ENCODE results near the gene ALDH3B1.

The ALDH3B1 gene

DNA sequence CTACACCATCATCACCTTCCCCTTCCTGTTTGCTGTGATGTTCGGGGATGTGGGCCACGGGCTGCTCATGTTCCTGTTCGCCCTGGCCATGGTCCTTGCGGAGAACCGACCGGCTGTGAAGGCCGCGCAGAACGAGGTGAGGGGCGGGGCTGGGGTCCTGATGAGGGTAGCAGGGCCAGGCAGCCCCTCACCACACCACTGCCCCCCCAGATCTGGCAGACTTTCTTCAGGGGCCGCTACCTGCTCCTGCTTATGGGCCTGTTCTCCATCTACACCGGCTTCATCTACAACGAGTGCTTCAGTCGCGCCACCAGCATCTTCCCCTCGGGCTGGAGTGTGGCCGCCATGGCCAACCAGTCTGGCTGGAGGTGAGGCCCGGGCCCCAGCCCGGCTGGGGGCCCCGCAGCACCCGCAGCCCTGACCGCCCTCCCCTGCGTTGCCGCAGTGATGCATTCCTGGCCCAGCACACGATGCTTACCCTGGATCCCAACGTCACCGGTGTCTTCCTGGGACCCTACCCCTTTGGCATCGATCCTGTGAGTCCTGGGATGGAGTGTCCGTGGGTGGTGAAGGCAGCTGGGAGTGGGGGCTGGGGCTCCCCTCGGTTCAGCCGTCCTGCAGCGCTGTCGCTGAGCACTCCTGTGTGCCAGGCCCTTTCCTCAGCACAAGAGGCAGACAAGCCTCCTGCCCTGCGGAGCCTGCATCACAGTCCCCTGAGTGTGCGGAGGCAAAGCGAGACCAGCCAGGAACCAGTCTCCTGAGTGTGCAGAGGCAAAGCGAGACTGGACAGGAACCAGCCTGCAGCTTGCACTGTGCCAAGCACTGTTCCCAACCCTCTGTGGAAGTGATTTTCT is 37.5 kb downstream of the ALDH3B1 start:
- no peak for DNase-seq

GRCh38 chr11:68048681-68049508 is 38.8 kb downstream of the ALDH3B1 start:
- DNase-seq, result no peak

DNA sequence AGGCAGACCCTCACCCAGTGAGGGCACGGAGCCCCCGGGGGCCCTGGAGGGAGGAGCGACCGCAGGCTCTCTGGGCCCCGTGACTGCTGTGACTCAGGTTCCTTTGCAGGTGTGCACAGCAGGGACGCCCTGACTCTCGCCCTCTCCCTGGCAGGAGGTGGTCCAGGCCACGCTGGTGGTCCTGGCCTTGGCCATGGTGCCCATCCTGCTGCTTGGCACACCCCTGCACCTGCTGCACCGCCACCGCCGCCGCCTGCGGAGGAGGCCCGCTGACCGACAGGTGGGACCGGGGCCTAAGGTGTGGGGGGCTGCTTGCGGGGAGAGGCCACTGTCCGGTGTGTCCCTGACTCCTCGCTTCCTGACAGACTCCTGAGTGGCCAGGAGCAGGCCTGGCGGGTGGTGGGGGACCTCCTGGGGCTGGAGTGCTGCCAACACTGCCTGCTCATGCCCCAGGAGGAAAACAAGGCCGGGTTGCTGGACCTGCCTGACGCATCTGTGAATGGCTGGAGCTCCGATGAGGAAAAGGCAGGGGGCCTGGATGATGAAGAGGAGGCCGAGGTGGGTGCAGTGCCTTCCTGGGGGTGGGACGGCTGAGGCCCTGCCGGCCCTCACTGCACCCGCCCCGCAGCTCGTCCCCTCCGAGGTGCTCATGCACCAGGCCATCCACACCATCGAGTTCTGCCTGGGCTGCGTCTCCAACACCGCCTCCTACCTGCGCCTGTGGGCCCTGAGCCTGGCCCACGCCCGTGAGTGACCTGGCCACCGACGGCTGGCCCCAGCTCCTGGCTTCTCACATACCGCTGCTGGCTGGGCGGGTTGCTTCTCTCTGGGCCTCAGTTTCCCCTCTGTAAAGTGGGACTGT is 39.6 kb downstream of the ALDH3B1 start:
- DNase-seq, result no peak

DNA sequence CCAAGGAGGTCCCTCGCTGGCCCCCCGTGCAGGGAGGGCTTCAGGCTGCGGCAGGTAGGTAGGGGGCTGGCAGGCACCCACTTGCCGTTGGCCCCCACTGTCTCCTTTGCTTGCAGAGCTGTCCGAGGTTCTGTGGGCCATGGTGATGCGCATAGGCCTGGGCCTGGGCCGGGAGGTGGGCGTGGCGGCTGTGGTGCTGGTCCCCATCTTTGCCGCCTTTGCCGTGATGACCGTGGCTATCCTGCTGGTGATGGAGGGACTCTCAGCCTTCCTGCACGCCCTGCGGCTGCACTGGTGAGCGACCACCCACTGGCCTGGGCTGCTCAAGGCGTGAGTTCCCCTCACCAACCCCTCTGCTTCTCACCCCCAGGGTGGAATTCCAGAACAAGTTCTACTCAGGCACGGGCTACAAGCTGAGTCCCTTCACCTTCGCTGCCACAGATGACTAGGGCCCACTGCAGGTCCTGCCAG is 40.3 kb downstream of the ALDH3B1 start:
- no peak for DNase-seq

- DNase-seq, result peak; percentile 54
These were observed 41.3 kb downstream of the ALDH3B1 start for GRCh38 chr11:68051191-68052136.

DNA sequence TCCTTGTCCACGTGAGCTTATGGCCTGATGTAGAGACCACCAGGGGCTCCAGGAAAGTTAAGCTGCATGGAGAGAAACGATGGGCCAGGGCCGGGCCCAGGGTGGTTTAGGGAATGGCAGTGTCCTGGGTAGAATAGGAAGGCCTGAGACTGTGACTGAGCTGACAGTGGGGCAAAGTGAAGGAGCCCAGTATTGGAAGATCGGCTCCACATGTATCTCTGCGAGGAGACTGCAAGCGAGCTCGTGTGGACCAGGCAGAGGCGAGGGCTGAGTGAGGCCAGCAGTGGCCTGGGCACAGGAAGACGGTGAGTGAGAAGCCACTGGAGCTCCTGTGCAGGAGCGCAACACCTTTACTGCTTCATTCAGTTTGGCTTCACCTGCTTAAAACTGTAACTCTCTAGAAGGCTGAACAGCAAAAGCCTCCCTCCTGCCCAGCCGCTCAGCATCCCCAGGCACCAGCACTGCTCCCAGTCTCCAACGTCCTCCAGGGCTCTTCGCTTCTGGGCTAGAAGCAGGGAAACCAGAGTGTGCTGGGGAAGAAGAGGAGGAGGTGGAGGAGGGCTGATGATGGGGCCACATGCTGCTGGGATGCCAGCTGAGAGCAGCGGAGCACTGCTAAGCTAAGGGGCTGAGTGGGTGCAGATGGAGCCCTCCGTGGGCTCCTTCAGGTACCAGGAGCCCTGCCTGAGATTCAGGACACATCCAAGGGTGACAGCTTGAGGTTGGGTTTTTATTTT is 42.2 kb downstream of the ALDH3B1 start:
- DNase-seq, result no peak

- no peak for DNase-seq
These were observed 43.0 kb downstream of the ALDH3B1 start for GRCh38 chr11:68053117-68053516.

DNA sequence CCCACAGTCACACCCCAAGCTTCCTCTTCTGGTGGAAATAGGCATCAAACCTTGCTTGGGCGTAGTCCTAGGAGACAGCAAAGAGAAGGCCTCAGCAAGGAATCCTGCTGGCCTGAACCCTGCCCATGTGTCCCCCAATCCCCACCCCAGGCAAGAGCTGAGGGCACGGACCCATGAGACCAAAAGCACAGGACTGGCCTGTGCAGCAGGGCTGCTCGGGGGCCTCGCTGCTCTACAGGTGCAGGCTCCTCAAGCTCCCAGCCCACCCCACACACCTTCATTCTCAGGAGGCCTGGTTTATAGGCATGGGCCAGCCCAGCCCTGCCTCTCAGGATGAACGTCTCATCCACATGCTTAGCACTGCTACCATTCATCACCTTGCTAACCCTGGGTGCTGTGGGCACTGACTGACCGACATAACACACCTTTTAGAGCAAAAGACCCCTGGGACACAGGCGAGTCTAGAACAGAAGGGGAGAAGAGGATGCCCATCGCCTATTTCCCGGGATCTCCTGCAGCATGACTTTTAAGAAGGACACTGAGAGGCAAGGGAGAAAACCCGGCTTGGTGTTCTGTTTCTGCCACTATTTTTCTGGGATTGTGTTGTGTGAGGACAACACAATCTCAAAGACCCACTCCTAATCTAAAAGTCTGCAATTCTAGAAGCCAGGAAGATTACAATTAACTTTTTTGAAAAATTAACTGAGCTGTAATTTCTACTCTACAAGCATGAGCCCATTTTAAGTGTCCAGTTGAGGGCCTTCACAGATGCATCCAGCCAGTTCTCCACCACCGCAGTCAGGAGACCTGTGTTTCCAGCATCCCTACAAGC is 44.1 kb downstream of the ALDH3B1 start:
- DNase-seq, result no peak

- no peak for DNase-seq
These were observed 46.5 kb downstream of the ALDH3B1 start for GRCh38 chr11:68056317-68057285.

DNA sequence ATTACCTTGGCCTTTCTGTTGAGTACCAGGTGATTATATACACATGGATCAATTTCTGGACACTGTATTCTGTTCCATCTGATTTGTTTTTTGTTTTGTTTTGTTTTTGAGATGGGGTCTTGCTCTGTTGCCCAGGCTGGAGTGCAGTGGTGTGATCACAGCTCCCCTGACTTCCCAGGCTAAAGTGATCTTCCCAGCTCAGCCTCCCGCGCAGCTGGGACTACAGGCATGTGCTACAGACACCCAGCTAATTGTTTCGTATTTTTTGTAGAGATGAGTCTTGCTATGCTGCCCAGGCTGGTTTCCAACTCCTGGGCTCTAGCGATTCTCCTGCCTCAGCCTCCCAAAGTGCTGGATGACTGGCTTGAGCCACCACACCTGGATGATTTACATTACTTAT is 47.7 kb downstream of the ALDH3B1 start:
- DNase-seq, result no peak

DNA sequence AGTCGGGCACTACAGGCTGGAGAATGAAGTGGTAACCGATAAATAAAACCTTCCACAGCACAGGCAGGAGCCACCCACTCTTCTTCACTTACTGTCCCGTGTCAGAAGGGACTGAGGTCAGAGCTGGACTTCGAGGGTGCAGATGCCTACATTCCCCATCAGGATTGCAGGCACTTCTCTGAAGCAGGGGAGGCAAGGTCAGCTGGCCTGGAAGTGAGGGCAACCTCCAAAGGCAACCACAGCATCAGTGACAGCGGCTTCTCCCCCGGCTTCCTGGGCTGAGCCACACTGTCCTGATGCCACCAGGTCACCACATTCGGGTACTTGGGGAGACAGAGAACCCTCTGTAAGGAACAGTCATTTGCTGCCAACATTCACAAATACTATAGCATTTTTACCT is 51.4 kb downstream of the ALDH3B1 start:
- no peak for DNase-seq

GRCh38 chr11:68064926-68065325 is 54.8 kb downstream of the ALDH3B1 start:
- no peak for DNase-seq

GRCh38 chr11:68065841-68066240 is 55.7 kb downstream of the ALDH3B1 start:
- no peak for DNase-seq

- no peak for DNase-seq
These were observed 56.6 kb downstream of the ALDH3B1 start for GRCh38 chr11:68066742-68067141.

DNA sequence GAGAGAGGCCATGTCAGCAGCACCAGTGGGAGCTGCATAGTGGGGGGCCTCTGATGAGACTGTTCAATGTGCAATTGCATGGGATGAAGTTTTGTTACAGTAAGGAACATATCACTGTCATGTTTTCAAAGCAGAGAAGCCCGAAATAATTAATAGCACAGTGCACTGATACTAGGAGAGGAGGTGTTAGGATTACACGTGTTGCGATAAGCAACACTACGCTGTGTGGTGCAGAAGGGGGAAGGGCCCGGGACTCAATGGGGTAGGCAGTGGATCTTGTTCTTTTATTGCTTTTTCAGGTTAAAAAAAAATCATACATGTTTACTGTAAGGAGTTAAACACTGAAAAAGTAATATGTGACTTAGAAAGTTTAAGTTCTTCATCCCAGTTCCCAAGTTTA is 57.9 kb downstream of the ALDH3B1 start:
- DNase-seq, result no peak

GRCh38 chr11:68071281-68072048 is 61.3 kb downstream of the ALDH3B1 start:
- no peak for DNase-seq

- no peak for DNase-seq
These were observed 64.6 kb downstream of the ALDH3B1 start for GRCh38 chr11:68074584-68075352.

Data from OCI-M1 (cell line).